WTC11 (cell line): ENCODE measurements around the gene SRI. TPM values are rescaled to one million over a fixed set of nuclear protein-coding genes. Genes with fewer than 3 reads are reported as not detected.

Experiments
- ATAC-seq: fragments of 200-7000 bp; cut with Tn5 transposase; 2 replicates; pipeline ENCODE4 v1.10.0; 2021; ENCODE audit warnings: mild to moderate bottlenecking, moderate library complexity
- CTCF ChIA-PET: fragments of 300-600 bp; sonication (Branson Sonifier 250); formaldehyde crosslinking; loops from one replicate; lab custom pipeline; 2021; ENCODE audit warnings: antibody characterized with exemption; lab: Charles Lee
- POLR2A ChIA-PET: fragments of 350-600 bp; sonication (Branson Sonifier 250); formaldehyde crosslinking; loops from one replicate; lab custom pipeline; 2021; ENCODE audit warnings: antibody characterized with exemption; lab: Charles Lee
- DNase-seq: peaks from one replicate; pipeline ENCODE4 v3.0.0; 2021; ENCODE audit warnings: low spot score
- H3K27ac Mint-ChIP-seq: 2 replicates; pipeline ENCODE4 v1.8.0; 2021; ENCODE audit warnings: mixed read lengths
- H3K27me3 Mint-ChIP-seq: 2 replicates; pipeline ENCODE4 v1.8.0; 2021; ENCODE audit warnings: low read depth, mild to moderate bottlenecking, moderate library complexity, mixed read lengths
- H3K36me3 Mint-ChIP-seq: 2 replicates; pipeline ENCODE4 v1.8.0; 2021; ENCODE audit warnings: mixed read lengths
- H3K4me1 Mint-ChIP-seq: 2 replicates; pipeline ENCODE4 v1.8.0; 2022; ENCODE audit warnings: mixed read lengths
- H3K4me3 Mint-ChIP-seq: 2 replicates; pipeline ENCODE4 v1.8.0; 2021; ENCODE audit warnings: mild to moderate bottlenecking, moderate library complexity, mixed read lengths
- H3K9me3 Mint-ChIP-seq: 2 replicates; pipeline ENCODE4 v1.8.0; 2021; ENCODE audit warnings: mixed read lengths
- CBFB ChIP-seq: sonication (generic); formaldehyde crosslinking; IDR thresholded peaks from 2 replicates; pipeline ENCODE4 v1.8.1; 2022; ENCODE audit warnings: mild to moderate bottlenecking, low read depth, missing genetic modification reagents
- CREB1 ChIP-seq: sonication (generic); formaldehyde crosslinking; IDR thresholded peaks from 2 replicates; pipeline ENCODE4 v1.8.0; 2023; ENCODE audit warnings: mild to moderate bottlenecking, missing genetic modification reagents
- E2F1 ChIP-seq: sonication (generic); formaldehyde crosslinking; IDR thresholded peaks from 2 replicates; pipeline ENCODE4 v1.8.0; 2022; ENCODE audit warnings: mild to moderate bottlenecking, missing genetic modification reagents
- ESRRA ChIP-seq: sonication (generic); formaldehyde crosslinking; IDR thresholded peaks from 2 replicates; pipeline ENCODE4 v1.8.1; 2022; ENCODE audit warnings: mild to moderate bottlenecking, missing genetic modification reagents, borderline replicate concordance
- GTF2I ChIP-seq: fragments of 250-450 bp; sonication (Bioruptor Pico); conservative IDR thresholded peaks from 2 replicates; pipeline ENCODE4 v1.4.0; 2021; ENCODE audit warnings: mild to moderate bottlenecking
- IRF2 ChIP-seq: sonication (generic); formaldehyde crosslinking; IDR thresholded peaks from 2 replicates; pipeline ENCODE4 v1.8.0; 2022; ENCODE audit warnings: low read depth, missing genetic modification reagents, borderline replicate concordance
- JAZF1 ChIP-seq: fragments of 250-450 bp; sonication (Bioruptor Pico); IDR thresholded peaks from 2 replicates; pipeline ENCODE4 v1.9.0; 2021; ENCODE audit warnings: moderate library complexity, mild to moderate bottlenecking, inconsistent platforms
- NFE2L1 ChIP-seq: sonication (generic); formaldehyde crosslinking; IDR thresholded peaks from 2 replicates; pipeline ENCODE4 v1.8.1; 2023; ENCODE audit warnings: missing genetic modification reagents
- SOX15 ChIP-seq: fragments of 250-450 bp; sonication (Bioruptor Pico); IDR thresholded peaks from 2 replicates; pipeline ENCODE4 v1.9.0; 2021; ENCODE audit warnings: mild to moderate bottlenecking
- TEAD1 ChIP-seq: sonication (generic); formaldehyde crosslinking; IDR thresholded peaks from 2 replicates; pipeline ENCODE4 v1.8.0; 2022; ENCODE audit warnings: mild to moderate bottlenecking, missing genetic modification reagents
- ZNF219 ChIP-seq: sonication (generic); formaldehyde crosslinking; IDR thresholded peaks from 2 replicates; pipeline ENCODE4 v1.8.0; 2023; ENCODE audit warnings: missing genetic modification reagents, mild to moderate bottlenecking, borderline replicate concordance
- ZNF232 ChIP-seq: sonication (generic); formaldehyde crosslinking; IDR thresholded peaks from 2 replicates; pipeline ENCODE4 v1.8.0; 2022; ENCODE audit warnings: mild to moderate bottlenecking, missing genetic modification reagents
- ZNF671 ChIP-seq: fragments of 250-450 bp; sonication (Bioruptor Pico); IDR thresholded peaks from 2 replicates; pipeline ENCODE4 v1.8.0; 2021; ENCODE audit warnings: mild to moderate bottlenecking
- total RNA-seq: library from RNA; stranded (reverse); gene quantifications from 3 replicates; pipeline ENCODE4 v1.2.3, GENCODE V29; 2021
- TF ChIP-seq, protein P1 (sequence below): sonication (generic); formaldehyde crosslinking; IDR thresholded peaks from 2 replicates; pipeline ENCODE4 v1.8.1; 2023; ENCODE audit warnings: mild to moderate bottlenecking, missing genetic modification reagents, borderline replicate concordance
- TF ChIP-seq, protein P2 (sequence below): fragments of 250-450 bp; sonication (Bioruptor Pico); conservative IDR thresholded peaks from 2 replicates; pipeline ENCODE4 v1.9.0; 2021; ENCODE audit warnings: mild to moderate bottlenecking
- TF ChIP-seq, protein P3 (sequence below): sonication (generic); formaldehyde crosslinking; IDR thresholded peaks from 2 replicates; pipeline ENCODE4 v1.8.1; 2022; ENCODE audit warnings: mild to moderate bottlenecking, moderate library complexity, missing genetic modification reagents
- TF ChIP-seq, protein P4 (sequence below): sonication (generic); formaldehyde crosslinking; IDR thresholded peaks from 2 replicates; pipeline ENCODE4 v1.8.1; 2023; ENCODE audit warnings: mild to moderate bottlenecking, missing genetic modification reagents, moderate library complexity
- TF ChIP-seq, protein P5 (sequence below): fragments of 250-450 bp; sonication (Bioruptor Pico); IDR thresholded peaks from 2 replicates; pipeline ENCODE4 v1.9.0; 2021; ENCODE audit warnings: moderate library complexity, mild to moderate bottlenecking, inconsistent platforms, borderline replicate concordance

Gene SRI
- total RNA-seq, 1 experiment from 2014 or later, result 135 TPM

GRCh38 chr7:88262562-88262961 is 42.7 kb upstream of the SRI start:
- Mint-ChIP-seq H3K4me1 (no peaks in the 10 kb centered on the region), H3K9me3 (peaks cover 23% of the 10 kb centered on the region), H3K27ac (no peak overlapping the region)
- TF ChIP-seq CREB1 (CRISPR knock-in tag), result no peak
- no peak for TF ChIP-seq NFE2L1 (CRISPR knock-in tag)
- TF ChIP-seq, protein P1, sequence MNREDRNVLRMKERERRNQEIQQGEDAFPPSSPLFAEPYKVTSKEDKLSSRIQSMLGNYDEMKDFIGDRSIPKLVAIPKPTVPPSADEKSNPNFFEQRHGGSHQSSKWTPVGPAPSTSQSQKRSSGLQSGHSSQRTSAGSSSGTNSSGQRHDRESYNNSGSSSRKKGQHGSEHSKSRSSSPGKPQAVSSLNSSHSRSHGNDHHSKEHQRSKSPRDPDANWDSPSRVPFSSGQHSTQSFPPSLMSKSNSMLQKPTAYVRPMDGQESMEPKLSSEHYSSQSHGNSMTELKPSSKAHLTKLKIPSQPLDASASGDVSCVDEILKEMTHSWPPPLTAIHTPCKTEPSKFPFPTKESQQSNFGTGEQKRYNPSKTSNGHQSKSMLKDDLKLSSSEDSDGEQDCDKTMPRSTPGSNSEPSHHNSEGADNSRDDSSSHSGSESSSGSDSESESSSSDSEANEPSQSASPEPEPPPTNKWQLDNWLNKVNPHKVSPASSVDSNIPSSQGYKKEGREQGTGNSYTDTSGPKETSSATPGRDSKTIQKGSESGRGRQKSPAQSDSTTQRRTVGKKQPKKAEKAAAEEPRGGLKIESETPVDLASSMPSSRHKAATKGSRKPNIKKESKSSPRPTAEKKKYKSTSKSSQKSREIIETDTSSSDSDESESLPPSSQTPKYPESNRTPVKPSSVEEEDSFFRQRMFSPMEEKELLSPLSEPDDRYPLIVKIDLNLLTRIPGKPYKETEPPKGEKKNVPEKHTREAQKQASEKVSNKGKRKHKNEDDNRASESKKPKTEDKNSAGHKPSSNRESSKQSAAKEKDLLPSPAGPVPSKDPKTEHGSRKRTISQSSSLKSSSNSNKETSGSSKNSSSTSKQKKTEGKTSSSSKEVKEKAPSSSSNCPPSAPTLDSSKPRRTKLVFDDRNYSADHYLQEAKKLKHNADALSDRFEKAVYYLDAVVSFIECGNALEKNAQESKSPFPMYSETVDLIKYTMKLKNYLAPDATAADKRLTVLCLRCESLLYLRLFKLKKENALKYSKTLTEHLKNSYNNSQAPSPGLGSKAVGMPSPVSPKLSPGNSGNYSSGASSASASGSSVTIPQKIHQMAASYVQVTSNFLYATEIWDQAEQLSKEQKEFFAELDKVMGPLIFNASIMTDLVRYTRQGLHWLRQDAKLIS (CRISPR knock-in tag), result no peak
- TF ChIP-seq, protein P2, sequence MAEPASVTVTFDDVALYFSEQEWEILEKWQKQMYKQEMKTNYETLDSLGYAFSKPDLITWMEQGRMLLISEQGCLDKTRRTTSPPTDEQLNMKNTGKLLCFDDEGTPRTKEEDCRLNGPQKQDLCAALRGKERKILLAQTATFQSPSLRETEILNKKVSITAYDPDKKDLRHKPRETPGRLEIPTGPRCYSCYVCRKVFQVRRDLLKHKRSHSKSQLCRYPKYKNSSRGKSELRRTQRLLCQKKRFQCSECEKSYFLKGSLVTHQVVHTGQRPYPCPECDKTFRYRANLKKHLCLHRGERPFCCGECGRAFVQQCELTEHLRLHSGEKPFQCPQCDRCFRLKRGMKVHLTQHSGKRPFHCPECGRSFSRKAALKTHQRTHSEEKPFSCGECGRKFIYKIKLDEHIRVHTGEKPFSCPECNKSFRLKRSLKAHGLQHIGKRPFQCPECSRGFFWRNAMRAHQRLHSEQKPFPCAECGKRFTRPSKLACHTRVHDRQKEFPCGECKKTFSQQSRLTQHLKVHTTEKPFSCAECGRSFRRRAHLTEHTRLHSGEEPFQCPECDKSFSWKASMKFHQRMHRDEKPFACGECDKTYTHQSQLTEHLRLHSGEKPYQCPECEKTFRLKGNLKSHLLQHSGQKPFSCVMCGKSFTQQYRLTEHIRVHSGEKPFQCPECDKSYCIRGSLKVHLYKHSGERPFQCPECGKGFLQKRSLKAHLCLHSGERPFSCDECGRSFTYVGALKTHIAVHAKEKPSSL (CRISPR knock-in tag), result no peak
- no peak for TF ChIP-seq ZNF671
- TF ChIP-seq, protein P3, sequence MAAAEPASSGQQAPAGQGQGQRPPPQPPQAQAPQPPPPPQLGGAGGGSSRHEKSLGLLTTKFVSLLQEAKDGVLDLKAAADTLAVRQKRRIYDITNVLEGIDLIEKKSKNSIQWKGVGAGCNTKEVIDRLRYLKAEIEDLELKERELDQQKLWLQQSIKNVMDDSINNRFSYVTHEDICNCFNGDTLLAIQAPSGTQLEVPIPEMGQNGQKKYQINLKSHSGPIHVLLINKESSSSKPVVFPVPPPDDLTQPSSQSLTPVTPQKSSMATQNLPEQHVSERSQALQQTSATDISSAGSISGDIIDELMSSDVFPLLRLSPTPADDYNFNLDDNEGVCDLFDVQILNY (CRISPR knock-in tag), result no peak
- no peak for TF ChIP-seq E2F1 (CRISPR knock-in tag)
- no peak for TF ChIP-seq IRF2 (CRISPR knock-in tag)
- no peak for TF ChIP-seq ZNF219
- TF ChIP-seq ESRRA (CRISPR knock-in tag), result no peak
- no peak for TF ChIP-seq SOX15 (CRISPR knock-in tag)
- TF ChIP-seq JAZF1 (CRISPR knock-in tag), result no peak
- TF ChIP-seq, protein P4, sequence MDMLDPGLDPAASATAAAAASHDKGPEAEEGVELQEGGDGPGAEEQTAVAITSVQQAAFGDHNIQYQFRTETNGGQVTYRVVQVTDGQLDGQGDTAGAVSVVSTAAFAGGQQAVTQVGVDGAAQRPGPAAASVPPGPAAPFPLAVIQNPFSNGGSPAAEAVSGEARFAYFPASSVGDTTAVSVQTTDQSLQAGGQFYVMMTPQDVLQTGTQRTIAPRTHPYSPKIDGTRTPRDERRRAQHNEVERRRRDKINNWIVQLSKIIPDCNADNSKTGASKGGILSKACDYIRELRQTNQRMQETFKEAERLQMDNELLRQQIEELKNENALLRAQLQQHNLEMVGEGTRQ, result no peak
- TF ChIP-seq, all 79 proteins: peak for 0
- ChIA-PET CTCF (no interaction called here), POLR2A (interaction anchor here (0.8 kb wide), 1 partner anchor 83 kb away, joined by 3 read pairs; no protein-coding TSS in a partner anchor)
- no peaks in the 10 kb centered on the region; the same call in 1 of the 2 replicates for H3K27me3 Mint-ChIP-seq
- ATAC-seq, result no peak
- no peak overlapping the region for H3K4me3 Mint-ChIP-seq
- DNase-seq, result no peak
- H3K36me3 Mint-ChIP-seq, result peaks cover 6% of the 10 kb centered on the region

DNA sequence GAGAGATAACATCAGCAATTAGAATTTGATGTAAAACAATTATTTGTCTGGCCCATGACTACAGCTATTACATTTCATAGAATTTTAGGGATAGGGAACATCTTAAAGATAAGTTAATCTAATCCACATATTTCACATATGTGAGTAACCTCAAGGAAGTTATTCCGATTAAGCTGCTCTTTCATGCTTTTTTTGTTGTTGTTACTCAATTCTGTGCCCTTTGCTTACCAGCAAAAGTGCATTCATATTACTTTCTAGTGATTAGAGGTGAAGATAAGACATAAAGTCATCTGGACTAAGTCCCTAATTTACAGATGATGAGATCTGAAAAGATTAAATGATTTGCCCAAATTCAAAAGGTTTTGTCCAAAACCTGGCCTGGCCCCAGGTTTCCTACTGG is 40.9 kb upstream of the SRI start:
- Mint-ChIP-seq H3K4me3 (no peak overlapping the region), H3K9me3 (peaks cover 19% of the 10 kb centered on the region), H3K27me3 (no peaks in the 10 kb centered on the region; the same call in 1 of the 2 replicates), H3K36me3 (peaks cover 3% of the 10 kb centered on the region; the same call in 1 of the 2 replicates), H3K4me1 (no peaks in the 10 kb centered on the region), H3K27ac (no peak overlapping the region)
- DNase-seq (no peak), ATAC-seq (no peak)
- TF ChIP-seq, protein P5, sequence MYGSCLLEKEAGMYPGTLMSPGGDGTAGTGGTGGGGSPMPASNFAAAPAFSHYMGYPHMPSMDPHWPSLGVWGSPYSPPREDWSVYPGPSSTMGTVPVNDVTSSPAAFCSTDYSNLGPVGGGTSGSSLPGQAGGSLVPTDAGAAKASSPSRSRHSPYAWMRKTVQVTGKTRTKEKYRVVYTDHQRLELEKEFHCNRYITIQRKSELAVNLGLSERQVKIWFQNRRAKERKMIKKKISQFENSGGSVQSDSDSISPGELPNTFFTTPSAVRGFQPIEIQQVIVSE (CRISPR knock-in tag), result no peak
- TF ChIP-seq CBFB (CRISPR knock-in tag) (no peak), GTF2I (CRISPR knock-in tag) (no peak), SOX15 (CRISPR knock-in tag) (no peak), ZNF232 (no peak), TEAD1 (no peak)
- ChIA-PET POLR2A (no interaction called here), CTCF (no interaction called here)
